Sigmoid colon (tissue), 7 donors: ENCODE data around the gene SBNO2. TPM values are rescaled to one million over a fixed set of nuclear protein-coding genes. Genes with fewer than 3 reads are reported as not detected.
A peak's percentile ranks its signal among the peaks of the same experiment; 100 is the strongest.

ENCODE experiments used
- DNase-seq: peaks from one replicate; pipeline ENCODE4 v3.0.0-alpha.2; 2019
- H3K27ac ChIP-seq, 4 donors: fragments of 200-600 bp; sonication (generic); one replicate each; pipeline ENCODE4 v1.5.1; 2016 to 2019; ENCODE audit warnings: mild to moderate bottlenecking in 1 of 4
- H3K27me3 ChIP-seq, 3 donors: fragments of 200-600 bp; sonication (generic); one replicate each; pipeline ENCODE4 v1.5.1; 2019; ENCODE audit warnings: mild to moderate bottlenecking in 1 of 3
- H3K36me3 ChIP-seq, 4 donors: fragments of 200-600 bp; sonication (generic); one replicate each; pipeline ENCODE4 v1.5.1; 2016 to 2019
- H3K4me1 ChIP-seq, 4 donors: fragments of 200-600 bp; sonication (generic); one replicate each; pipeline ENCODE4 v1.5.1; 2017 to 2019
- H3K4me3 ChIP-seq, 4 donors: fragments of 200-600 bp; sonication (generic); one replicate each; pipeline ENCODE4 v1.5.1; 2017 to 2019; ENCODE audit warnings: mild to moderate bottlenecking in 2 of 4, moderate library complexity in 1 of 4
- H3K9me3 ChIP-seq, 4 donors: fragments of 200-600 bp in 3 of 4; sonication (generic) in 3 of 4; one replicate each; pipeline versions ENCODE4 v1.5.1 to v1.6.1; 2013 to 2019
- EP300 ChIP-seq, 4 donors: sonication (generic); formaldehyde crosslinking; IDR thresholded peaks; one replicate each; pipeline ENCODE4 v1.6.1; 2017; ENCODE audit warnings: antibody characterized with exemption in 4 of 4
- POLR2A ChIP-seq, 2 donors: fragments of 450-650 bp; IDR thresholded peaks; one replicate each; pipeline ENCODE4 v1.6.1; 2016; ENCODE audit warnings: antibody characterized with exemption in 2 of 2, mild to moderate bottlenecking in 2 of 2, moderate library complexity in 2 of 2
- POLR2AphosphoS5 ChIP-seq, 4 donors: sonication (generic); formaldehyde crosslinking; IDR thresholded peaks; one replicate each; pipeline ENCODE4 v1.6.1; 2017; ENCODE audit warnings: antibody characterized with exemption in 4 of 4
- WGBS, 2 donors: extraction: QIAGEN DNeasy Blood & Tissue Kit; methylation state at CpG; one replicate each; pipeline ENCODE4 v1.1.7; 2013; 5-methylcytosine and 5-hydroxymethylcytosine counted together
- intact Hi-C: fragments of 100-400 bp; cut with DNase I; formaldehyde crosslinking; loops from one replicate; pipeline ENCODE4 v1.15.1; 2023
- polyA plus RNA-seq, 3 donors: library from polyadenylated mRNA; stranded (reverse); fragments of 200-250 nt; gene quantifications; one replicate each; pipeline ENCODE4 v1.2.3, GENCODE V29; 2013
- total RNA-seq, 4 donors: library from RNA; depleted of rRNA; stranded (reverse); fragments of >200 nt; gene quantifications; one replicate each; pipeline ENCODE4 v1.1.0, GENCODE V29; 2016
- TF ChIP-seq, protein P1 (sequence below), 4 experiments: fragments of 450-650 bp in 3 of 4; fragments of 200-600 bp in 1 of 4; IDR thresholded peaks; one replicate each; pipeline ENCODE4 v1.5.1; 2016 to 2019; ENCODE audit warnings: antibody characterized with exemption in 4 of 4, mild to moderate bottlenecking in 3 of 4, moderate library complexity in 2 of 4
- donor health status: healthy with polysubstance abuse.
- donor health status: Bipolar disorder and iron deficiency.
- donor health status: healthy.

The SBNO2 gene
- total and polyA plus RNA-seq, 7 donors: 6.8 to 91.9 (median 14.8) TPM

DNA sequence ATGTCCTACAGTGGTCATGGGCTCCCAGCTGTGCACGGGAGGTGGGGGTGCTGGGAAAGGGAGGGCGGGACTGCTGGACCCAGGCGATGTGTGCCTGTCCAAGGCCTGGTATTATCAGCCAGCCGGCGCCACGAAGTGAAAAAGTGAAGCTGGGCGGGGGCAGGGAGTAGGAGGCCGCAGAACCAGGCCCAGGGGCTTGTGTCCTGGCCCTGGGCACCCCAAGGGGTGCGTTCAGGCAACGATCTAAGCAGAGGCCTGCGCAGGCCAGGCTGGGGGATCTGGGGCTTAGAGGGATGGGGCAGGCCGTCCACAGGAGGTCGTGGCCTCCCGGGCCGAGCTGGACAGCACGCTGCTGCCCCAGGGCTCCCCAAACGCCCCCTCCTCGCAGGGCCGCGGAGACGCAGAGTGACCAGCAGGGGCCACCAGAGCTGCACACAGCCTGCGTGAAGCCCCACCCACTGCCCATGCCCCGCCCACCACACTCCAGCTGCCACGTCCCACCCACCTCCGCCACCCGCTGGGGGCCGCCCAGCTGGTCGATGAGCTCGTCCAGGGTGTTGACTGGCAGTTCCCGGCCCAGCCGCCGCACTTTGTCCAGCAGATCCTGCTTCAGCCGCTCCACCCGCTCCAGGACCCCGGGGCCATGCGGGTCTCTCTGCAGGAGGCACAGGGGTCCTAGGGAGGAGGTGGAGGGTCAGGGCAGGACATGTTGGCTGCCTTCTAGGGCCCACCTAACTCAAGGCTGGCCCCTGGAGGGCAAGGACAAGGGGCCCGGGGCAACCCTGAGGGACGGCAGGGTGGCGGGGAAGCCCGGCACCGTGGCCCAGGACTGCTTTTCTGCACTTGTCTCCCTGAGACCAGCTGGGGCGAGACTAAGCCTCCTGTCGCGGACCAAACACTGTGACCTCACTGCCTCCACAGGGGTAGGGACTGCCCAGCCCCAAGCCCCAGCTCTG, 60.8 kb downstream of the SBNO2 start:
- Histone ChIP-seq H3K9me3 (no peaks in the 10 kb centered on the region), H3K4me3 (peak overlapping the region in 2 of 4 donors; percentile 20 to 25), H3K27me3 (no peaks in the 10 kb centered on the region), H3K36me3 (peaks cover 29 to 89% (median 47%) of the 10 kb centered on the region in 4 donors), H3K4me1 (peaks cover 0 to 28% (median 27%) of the 10 kb centered on the region in 4 donors), H3K27ac (peak overlapping the region; percentile 80 to 85 (median 82))
- peak; percentile 98 for DNase-seq
- 18 to 31% methylated on average over 44 of the region's 44 CpGs for WGBS, 2 donors
- TF ChIP-seq POLR2AphosphoS5 (IDR thresholded peaks at IDR 0.05) (peak; percentile 35 to 74 (median 38)), EP300 (IDR thresholded peaks at IDR 0.05) (no peak), POLR2A (IDR thresholded peaks at IDR 0.05) (no peak)
- TF ChIP-seq, protein P1, sequence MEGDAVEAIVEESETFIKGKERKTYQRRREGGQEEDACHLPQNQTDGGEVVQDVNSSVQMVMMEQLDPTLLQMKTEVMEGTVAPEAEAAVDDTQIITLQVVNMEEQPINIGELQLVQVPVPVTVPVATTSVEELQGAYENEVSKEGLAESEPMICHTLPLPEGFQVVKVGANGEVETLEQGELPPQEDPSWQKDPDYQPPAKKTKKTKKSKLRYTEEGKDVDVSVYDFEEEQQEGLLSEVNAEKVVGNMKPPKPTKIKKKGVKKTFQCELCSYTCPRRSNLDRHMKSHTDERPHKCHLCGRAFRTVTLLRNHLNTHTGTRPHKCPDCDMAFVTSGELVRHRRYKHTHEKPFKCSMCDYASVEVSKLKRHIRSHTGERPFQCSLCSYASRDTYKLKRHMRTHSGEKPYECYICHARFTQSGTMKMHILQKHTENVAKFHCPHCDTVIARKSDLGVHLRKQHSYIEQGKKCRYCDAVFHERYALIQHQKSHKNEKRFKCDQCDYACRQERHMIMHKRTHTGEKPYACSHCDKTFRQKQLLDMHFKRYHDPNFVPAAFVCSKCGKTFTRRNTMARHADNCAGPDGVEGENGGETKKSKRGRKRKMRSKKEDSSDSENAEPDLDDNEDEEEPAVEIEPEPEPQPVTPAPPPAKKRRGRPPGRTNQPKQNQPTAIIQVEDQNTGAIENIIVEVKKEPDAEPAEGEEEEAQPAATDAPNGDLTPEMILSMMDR (IDR thresholded peaks at IDR 0.05): peak; percentile 94 to 98 (median 95)
- intact Hi-C loops: loop anchor here (1.0 to 5.0 kb wide), 3 partner anchors 59 to 127 kb away; no protein-coding TSS in a partner anchor

DNA sequence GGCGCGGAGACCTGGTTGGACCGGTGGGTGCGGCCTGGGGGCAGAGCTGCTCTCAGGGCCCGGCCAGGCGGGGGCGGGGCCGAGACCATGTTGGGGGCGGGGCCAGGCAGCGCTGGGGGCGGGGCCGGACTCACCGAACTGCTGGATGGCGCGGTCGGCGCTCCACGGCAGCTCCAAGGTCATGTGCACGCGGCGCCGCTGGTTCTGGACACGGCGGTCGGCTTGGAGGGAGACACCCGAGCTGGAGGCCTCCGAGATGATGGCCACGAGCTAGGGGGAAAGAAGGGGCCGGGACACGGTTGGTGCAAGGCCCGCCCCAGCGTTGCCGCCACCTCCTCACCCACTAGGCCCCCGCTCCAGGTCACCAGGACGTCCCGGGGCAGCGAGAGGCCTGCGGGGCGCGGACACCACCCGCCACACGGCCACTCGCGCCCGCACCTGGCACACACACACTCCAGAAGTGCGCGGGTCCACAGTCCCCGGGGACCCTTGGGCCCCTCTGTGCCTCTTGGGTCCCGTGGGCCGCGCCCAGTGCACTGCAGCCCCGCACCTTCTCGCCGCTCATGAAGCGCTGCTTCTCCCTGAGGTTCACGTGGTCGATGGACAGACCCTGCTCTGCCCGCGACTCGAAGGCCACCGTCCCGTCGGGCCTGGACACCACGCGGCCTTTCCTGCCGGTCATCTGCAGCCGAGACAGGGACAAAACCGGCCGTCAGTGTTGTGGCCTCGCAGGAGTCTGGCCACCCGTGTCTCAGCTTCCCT, 61.6 kb downstream of the SBNO2 start:
- peak overlapping the region; percentile 80 to 85 (median 82) for H3K27ac ChIP-seq
- peaks cover 26 to 89% (median 47%) of the 10 kb centered on the region in 4 donors for H3K36me3 ChIP-seq
- TF ChIP-seq POLR2A (IDR thresholded peaks at IDR 0.05) (no peak), EP300 (IDR thresholded peaks at IDR 0.05) (no peak), POLR2AphosphoS5 (IDR thresholded peaks at IDR 0.05) (peak in 1 of 4 donors; percentile 11)
- TF ChIP-seq, protein P1 (IDR thresholded peaks at IDR 0.05): no peak
- H3K27me3 ChIP-seq: no peaks in the 10 kb centered on the region
- peak; percentile 87 for DNase-seq
- H3K4me3 ChIP-seq: peak overlapping the region in 2 of 4 donors; percentile 11 to 20
- WGBS, 2 donors: 35 to 72% methylated on average over 71 of the region's 71 CpGs
- no peaks in the 10 kb centered on the region for H3K9me3 ChIP-seq
- peaks cover 0 to 28% (median 27%) of the 10 kb centered on the region in 4 donors for H3K4me1 ChIP-seq
- intact Hi-C loops: loop anchor here (1.0 to 5.0 kb wide), 3 partner anchors 60 to 128 kb away; no protein-coding TSS in a partner anchor

DNA sequence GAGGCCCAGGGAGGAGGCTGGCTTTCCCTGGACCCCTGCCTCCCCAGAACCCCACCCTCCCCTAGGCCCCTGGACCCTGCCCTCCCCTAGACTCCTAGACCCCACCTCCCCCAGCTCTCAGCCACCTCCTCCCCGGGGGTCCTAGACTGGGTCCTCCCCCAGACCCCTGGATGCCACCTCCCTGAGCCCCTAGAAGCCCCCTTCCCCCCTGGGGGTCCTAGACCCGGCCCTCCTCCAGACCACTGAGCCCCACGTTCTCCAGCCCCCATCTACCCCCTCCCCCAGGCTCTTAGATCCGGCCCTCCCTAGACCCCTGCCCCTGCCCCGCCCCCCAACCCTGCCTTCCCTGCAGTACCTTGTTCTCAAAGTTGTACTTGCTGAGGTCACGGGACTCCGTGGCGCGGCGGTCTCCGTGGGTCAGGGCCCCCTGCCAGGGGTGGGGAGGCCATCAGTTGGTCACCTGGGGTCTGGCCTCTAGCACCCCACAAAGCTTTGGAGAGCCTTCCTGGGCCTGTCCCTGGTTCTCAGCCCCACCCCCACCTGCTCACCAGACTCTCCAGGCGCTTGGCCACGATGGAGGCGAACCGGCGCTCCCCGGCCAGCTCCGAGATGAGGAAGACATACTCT, 62.3 kb downstream of the SBNO2 start:
- peaks cover 19 to 89% (median 46%) of the 10 kb centered on the region in 4 donors for H3K36me3 ChIP-seq
- intact Hi-C loops: loop anchor here (2.0 to 5.0 kb wide), 2 partner anchors 61 to 81 kb away; no protein-coding TSS in a partner anchor
- WGBS, 2 donors: 34 to 75% methylated on average over 18 of the region's 18 CpGs
- TF ChIP-seq POLR2AphosphoS5 (IDR thresholded peaks at IDR 0.05) (peak in 1 of 4 donors; percentile 3), POLR2A (IDR thresholded peaks at IDR 0.05) (no peak)
- peak overlapping the region; percentile 80 to 85 (median 82) for H3K27ac ChIP-seq
- H3K27me3 ChIP-seq: no peaks in the 10 kb centered on the region
- H3K4me1 ChIP-seq: peaks cover 0 to 33% (median 27%) of the 10 kb centered on the region in 4 donors
- H3K9me3 ChIP-seq: no peaks in the 10 kb centered on the region
- DNase-seq: no peak
- no peak overlapping the region for H3K4me3 ChIP-seq

DNA sequence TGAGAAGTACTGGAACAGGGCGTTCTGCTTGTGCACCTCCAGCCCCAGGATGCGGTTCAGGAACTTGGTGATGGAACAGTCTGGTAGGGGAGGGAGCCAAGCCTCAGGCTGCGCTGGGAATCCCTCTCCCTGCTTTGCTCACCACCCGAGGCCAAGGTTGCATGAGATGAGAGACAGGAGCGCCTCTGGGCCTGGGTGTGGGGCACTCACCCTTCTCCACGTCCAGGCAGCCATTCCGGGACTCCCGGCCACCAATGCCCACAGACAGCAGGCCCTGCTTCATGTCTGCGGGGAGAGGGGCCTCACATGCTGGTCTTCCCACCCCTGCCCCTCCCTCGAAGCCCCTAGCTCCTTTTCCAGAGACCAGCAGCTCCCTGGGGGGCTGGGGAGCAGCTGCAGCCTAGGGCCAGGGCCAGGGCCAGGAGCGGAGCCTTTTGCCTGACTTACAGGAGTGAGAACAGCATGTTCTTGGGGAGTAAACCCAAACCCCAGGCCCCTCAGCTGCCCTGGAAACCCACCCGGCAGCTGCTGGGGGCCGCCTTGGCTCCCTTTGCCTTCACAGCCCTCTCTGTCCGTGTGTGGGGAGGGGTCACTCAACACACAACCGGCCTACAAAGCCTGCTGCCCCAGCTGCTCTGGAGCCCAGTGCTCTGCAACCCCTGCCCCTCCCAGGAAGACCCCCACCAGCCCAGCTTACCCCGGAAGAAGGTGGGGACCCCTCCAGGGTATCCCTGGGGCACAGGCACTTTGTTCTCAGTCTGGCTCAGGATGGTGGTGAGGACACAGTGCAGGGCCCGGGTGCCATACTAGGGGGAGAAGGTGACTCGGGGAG, 63.0 kb downstream of the SBNO2 start:
- no peak for DNase-seq
- Histone ChIP-seq H3K36me3 (peaks cover 16 to 89% (median 47%) of the 10 kb centered on the region in 4 donors), H3K4me3 (no peak overlapping the region), H3K9me3 (no peaks in the 10 kb centered on the region), H3K27ac (peak overlapping the region; percentile 80 to 85 (median 82)), H3K4me1 (peaks cover 0 to 40% (median 29%) of the 10 kb centered on the region in 4 donors), H3K27me3 (no peaks in the 10 kb centered on the region)
- intact Hi-C loops: loop anchor here (5.0 kb wide), 1 partner anchor 81 kb away; no protein-coding TSS in a partner anchor
- TF ChIP-seq EP300 (IDR thresholded peaks at IDR 0.05): no peak
- no peak for TF ChIP-seq POLR2A (IDR thresholded peaks at IDR 0.05)
- peak in 1 of 4 donors; percentile 3 for TF ChIP-seq POLR2AphosphoS5 (IDR thresholded peaks at IDR 0.05)
- WGBS, 2 donors: 85 to 88% methylated on average over 18 of the region's 18 CpGs
